IPS DF 19.7 (cell line): ENCODE results near the gene ESRP2.

Experiments
- DNase-seq: peaks from one replicate; pipeline ENCODE4 v3.0.0-alpha.2; 2013; ENCODE audit warnings: low read depth, low spot score

The ESRP2 gene

GRCh38 chr16:68217506-68217905 lies 18.4 kb downstream of the ESRP2 start:
- DNase-seq: no peak

GRCh38 chr16:68216240-68216639 lies 19.7 kb downstream of the ESRP2 start:
- DNase-seq: no peak

- no peak for DNase-seq
These were observed 20.6 kb downstream of the ESRP2 start for GRCh38 chr16:68215302-68215701.

GRCh38 chr16:68214726-68215125 lies 21.2 kb downstream of the ESRP2 start:
- DNase-seq: no peak

GRCh38 chr16:68206245-68206644 lies 29.7 kb downstream of the ESRP2 start:
- no peak for DNase-seq

GRCh38 chr16:68202091-68202519 lies 33.8 kb downstream of the ESRP2 start:
- DNase-seq: no peak

GRCh38 chr16:68200088-68200783 lies 35.7 kb downstream of the ESRP2 start:
- no peak for DNase-seq

- DNase-seq: no peak
These were observed 38.7 kb downstream of the ESRP2 start for GRCh38 chr16:68197250-68197649.

- DNase-seq: no peak
These were observed 41.7 kb downstream of the ESRP2 start for GRCh38 chr16:68194251-68194650.

GRCh38 chr16:68190736-68191510 lies 45.0 kb downstream of the ESRP2 start:
- no peak for DNase-seq

GRCh38 chr16:68190081-68190480 lies 45.8 kb downstream of the ESRP2 start:
- DNase-seq: no peak

- no peak for DNase-seq
These were observed 47.8 kb downstream of the ESRP2 start for GRCh38 chr16:68188170-68188569.

GRCh38 chr16:68187505-68187904 lies 48.4 kb downstream of the ESRP2 start:
- no peak for DNase-seq

GRCh38 chr16:68186877-68187276 lies 49.0 kb downstream of the ESRP2 start:
- no peak for DNase-seq

GRCh38 chr16:68183046-68183445 lies 52.9 kb downstream of the ESRP2 start:
- no peak for DNase-seq

- DNase-seq: no peak
These were observed 56.1 kb downstream of the ESRP2 start for GRCh38 chr16:68179855-68180254.

GRCh38 chr16:68179196-68179795 lies 56.6 kb downstream of the ESRP2 start:
- DNase-seq: no peak
